ENCODE results near the gene OR8B8.

- no peak for TF ChIP-seq EP300 (conservative IDR thresholded peaks at IDR 0.05; ENCODE audit: poor library complexity, severe bottlenecking)
- peak; percentile 50 for TF ChIP-seq SMC3 (conservative IDR thresholded peaks at IDR 0.05; ENCODE audit: poor library complexity)
- TF ChIP-seq CTCF (IDR thresholded peaks at IDR 0.05; ENCODE audit: poor library complexity, severe bottlenecking): peak; percentile 48
- no peak for TF ChIP-seq EZH2 (IDR thresholded peaks at IDR 0.05; ENCODE audit: borderline replicate concordance, insufficient read depth, low read length, poor library complexity, severe bottlenecking)
These were observed 43.1 kb downstream of the OR8B8 start for GRCh38 chr11:124402326-124402922.
